Amniotic epithelial cell (primary cell): ENCODE measurements around the gene EFS.

Source experiments
- DNase-seq: peaks from one replicate; pipeline ENCODE4 v3.0.0-alpha.2; 2010; ENCODE audit warnings: low read depth

The EFS gene

GRCh38 chr14:23324993-23325392, 40.0 kb downstream of the EFS start:
- no peak for DNase-seq

- no peak for DNase-seq
These were observed 40.5 kb downstream of the EFS start for GRCh38 chr14:23324455-23324846.

GRCh38 chr14:23323838-23324454, 41.0 kb downstream of the EFS start:
- no peak for DNase-seq

GRCh38 chr14:23322568-23323517, 42.1 kb downstream of the EFS start:
- DNase-seq: no peak

DNA sequence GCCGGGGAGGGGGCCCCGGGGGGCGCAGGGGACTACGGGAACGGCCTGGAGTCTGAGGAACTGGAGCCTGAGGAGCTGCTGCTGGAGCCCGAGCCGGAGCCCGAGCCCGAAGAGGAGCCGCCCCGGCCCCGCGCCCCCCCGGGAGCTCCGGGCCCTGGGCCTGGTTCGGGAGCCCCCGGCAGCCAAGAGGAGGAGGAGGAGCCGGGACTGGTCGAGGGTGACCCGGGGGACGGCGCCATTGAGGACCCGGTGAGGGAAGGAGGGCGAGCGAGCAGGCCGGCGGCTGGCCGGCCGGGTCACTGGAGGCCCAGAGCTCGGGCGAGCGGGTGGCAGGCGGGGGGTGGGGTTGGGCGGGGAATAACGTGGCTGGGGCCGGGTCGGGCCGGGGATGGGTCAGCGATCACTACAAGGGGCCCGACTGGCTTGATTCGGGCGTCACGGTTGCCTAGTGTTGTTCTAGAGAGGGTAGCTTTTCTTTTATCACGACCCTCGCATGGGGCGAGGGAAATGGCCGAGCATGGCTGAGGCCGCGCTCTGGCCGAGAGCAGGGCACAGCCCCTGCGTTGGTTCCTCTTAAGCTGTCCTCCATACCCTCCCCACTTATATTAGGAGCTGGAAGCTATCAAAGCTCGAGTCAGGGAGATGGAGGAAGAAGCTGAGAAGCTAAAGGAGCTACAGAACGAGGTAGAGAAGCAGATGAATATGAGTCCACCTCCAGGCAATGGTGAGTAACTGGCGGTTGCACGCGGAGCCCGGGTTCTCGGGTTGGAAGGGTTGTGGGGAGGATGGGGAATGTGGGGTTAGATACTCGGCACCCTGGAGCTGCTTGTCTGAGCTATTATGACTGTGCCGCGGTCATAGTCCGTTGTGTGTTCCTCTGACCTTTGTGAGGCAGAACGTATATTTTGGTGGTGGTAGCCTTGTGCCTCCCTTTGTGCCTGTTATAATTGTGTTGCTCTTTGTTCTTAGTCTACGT, 43.1 kb downstream of the EFS start:
- peak; percentile 66 for DNase-seq

DNA sequence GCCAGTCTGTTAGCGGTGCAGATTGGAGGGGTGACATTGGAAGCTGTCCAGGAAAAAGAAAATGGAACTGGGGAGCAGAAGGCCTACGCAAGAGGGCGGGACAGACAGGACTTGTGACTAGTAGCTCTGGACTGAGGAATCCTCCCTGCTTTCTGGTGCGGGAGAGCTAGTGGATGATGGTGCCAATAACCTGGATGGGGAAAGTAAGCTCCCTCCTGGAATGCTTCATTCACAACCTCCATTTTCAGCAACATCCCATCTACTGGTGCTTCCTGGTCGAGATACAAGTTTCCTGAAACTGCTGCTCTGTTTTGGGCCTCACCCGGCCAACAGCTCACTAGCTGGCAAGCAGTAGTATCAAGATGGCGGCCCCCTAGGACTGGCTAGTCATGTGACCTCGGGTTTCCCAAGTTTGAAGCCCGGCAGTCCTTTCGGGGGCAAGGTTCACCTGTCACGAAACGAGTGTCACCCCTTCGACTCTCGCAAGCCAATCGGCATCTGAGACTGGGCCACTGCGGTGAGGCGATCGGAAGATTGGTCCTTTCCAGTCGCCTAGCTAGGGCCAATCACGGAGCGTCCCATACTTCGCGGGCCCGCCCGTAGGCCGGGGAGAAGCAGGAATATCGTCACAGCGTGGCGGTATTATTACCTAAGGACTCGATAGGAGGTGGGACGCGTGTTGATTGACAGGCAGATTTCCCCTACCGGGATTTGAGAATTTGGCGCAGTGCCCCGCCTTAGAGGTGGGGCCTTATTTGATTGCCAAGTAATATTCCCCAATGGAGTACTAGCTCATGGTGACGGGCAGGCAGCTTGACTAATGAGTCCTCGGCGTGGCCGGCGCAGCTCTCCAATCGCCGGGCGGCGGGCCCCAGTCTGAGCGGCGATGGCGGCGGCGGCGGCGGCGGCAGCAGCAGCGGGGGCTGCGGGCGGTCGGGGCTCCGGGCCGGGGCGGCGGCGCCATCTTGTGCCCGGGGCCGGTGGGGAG, 44.1 kb downstream of the EFS start, which contains the start of gene PABPN1:
Gene PABPN1, plus strand, starts transcription at position 874 of the 988 bp plus-strand sequence. Its CDS starts 13 bp downstream, at position 887.
- peak; percentile 100 for DNase-seq

- DNase-seq: no peak
These were observed 45.0 kb downstream of the EFS start for GRCh38 chr14:23319746-23320583.

- DNase-seq: no peak
These were observed 48.7 kb downstream of the EFS start for GRCh38 chr14:23316300-23316699.

DNA sequence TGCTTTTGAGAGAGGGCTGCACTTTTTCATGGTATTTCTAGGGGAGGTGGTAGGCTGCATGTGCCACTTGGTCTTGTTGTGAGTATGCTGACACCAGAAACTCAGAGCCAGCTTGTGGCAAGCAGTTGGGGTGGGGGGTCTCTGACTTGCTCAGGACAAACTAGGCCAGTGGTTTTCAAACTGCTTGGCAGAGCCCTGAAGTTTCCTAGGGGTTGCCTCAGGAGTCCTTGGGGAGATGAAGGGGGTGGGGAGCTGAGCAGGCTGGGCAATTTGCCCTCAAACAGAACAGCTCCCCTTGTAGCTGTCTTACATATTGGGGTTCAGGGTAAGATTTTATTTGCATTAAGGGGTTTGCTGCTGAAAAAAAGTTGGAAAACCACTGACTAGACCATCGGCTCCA, 54.4 kb downstream of the EFS start:
- DNase-seq: no peak

DNA sequence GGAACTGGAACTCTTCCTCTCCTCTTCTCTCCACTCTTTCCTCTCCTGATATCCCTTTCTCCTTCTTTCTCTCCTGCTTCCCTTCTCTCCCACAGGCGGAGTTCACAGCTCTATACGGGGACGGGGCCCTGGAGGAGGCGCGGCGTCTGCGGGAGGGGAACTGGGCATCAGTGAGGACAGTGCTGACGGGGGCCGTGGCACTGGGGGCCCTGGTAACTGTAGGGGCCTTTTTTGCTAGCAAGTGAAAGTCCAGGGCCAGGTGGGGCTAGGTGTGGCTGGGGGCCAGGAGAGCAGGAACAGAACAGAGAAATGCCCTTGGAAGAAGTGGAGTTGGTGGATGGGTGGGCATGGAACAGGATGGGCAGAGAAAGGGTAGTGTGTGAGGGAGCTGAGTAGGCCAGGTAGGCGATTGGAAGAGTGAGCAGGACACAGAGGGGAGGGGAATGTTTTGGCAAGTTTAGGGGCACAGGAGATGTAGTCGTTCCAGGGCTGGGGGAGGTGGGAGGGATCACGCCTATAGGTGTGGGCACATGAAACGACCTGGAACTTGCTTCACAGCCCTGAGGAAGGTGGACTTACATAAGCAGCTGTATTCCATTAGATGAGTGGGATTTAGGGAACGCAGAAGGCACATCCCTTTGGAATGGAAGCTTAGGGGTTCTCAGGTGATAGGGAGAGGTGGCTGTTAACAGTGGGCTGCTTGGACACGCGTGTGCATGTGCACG, 56.1 kb downstream of the EFS start:
- DNase-seq: no peak

GRCh38 chr14:23307687-23308644, 57.0 kb downstream of the EFS start:
- DNase-seq: peak; percentile 38

DNA sequence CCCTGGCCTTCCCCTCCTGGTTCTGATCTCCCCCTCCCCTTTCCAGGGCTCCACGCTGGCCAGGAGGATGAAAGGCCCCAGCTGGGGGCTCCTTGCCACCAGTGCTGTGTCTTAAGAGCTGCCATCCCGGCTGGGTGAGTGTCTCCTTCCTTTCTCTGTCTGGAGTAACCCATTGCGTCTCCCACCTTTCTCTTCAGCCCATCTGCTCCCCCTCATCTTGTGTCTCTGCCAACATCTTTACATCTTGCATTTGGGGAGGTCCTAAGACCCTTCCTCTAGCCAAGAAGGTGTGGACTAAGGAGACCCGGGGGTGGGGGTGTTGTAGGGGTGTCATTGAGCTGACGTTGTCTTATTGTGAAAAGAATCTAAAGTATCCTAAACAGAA, 57.8 kb downstream of the EFS start:
- DNase-seq: no peak

DNA sequence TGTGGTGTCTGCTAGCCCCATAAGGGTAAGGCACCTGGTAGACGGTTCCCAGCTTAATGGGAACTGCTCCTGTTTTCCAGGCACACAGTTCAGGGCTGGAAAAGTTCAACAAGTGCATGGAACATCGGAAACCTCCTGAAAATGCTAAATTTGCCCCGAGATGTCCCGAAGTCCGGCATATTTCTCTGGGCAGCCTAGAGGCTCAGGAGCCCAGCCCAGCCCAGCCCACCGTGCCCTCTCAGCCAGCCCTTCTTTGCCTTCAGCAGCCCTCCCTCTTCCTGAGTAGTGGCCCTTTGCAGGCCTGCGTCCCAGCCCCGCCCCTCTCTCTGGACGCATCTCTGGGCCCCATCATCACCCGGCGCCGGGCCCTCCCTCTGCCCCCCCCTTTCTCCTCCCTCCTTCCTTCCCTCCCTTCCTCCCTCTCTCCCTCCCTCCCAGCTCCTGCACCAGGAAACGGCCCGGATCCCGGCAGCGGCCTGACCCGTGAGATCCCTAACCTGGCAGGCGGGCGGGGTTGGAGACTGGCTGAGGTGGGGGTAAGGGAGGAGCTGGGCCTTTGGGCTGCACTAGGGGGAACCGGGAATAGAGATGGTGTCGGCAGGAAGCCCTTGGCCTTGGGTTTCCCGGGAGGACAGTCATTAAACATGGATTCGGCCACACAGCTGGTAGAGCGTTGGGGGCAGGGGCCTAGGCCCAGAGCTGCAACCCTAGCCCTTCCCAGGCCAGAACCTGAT, 58.4 kb downstream of the EFS start, which contains the start of gene BCL2L2:
Gene BCL2L2, plus strand, starts transcription at position 422 of the 734 bp plus-strand sequence. CDS start 935 bp downstream, outside the sequence.
- peak; percentile 89 for DNase-seq
